ENCODE data around the gene PLD1.

PLD1 gene

DNA sequence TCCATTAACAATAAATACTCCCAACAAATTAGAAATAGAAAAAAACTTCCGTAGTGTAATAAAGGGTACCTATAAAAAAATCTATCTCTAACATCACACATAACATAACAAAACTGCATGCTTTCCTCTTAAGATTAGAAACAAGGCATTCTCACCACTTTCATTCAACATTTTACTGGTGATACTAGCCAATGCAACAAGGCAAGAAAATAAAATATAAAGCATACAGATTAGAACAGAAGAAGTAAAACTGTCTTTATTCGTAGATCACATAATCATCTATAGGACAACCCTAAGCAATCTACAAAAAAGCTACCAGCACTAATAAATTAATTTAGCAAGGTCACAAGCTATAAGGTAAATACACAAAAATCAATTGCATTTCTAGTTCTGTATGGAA is 107.1 kb downstream of the PLD1 start:
- Histone ChIP-seq H3K4me1 (peaks cover 0 to 28% (median 11%) of the 10 kb centered on the region in 4 donors), H3K27ac (no peak overlapping the region), H3K36me3 (peaks cover 0 to 8% (median 3%) of the 10 kb centered on the region in 3 donors), H3K27me3 (no peaks in the 10 kb centered on the region), H3K4me3 (no peak overlapping the region), H3K9me3 (peaks cover 0 to 11% (median 0%) of the 10 kb centered on the region in 3 donors)
- intact Hi-C loops (cut with DNase I; ENCODE audit: low total_unique reads): no loop called here
- TF ChIP-seq, protein P1, sequence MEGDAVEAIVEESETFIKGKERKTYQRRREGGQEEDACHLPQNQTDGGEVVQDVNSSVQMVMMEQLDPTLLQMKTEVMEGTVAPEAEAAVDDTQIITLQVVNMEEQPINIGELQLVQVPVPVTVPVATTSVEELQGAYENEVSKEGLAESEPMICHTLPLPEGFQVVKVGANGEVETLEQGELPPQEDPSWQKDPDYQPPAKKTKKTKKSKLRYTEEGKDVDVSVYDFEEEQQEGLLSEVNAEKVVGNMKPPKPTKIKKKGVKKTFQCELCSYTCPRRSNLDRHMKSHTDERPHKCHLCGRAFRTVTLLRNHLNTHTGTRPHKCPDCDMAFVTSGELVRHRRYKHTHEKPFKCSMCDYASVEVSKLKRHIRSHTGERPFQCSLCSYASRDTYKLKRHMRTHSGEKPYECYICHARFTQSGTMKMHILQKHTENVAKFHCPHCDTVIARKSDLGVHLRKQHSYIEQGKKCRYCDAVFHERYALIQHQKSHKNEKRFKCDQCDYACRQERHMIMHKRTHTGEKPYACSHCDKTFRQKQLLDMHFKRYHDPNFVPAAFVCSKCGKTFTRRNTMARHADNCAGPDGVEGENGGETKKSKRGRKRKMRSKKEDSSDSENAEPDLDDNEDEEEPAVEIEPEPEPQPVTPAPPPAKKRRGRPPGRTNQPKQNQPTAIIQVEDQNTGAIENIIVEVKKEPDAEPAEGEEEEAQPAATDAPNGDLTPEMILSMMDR (IDR thresholded peaks at IDR 0.05): no peak
- DNase-seq: no peak

DNA sequence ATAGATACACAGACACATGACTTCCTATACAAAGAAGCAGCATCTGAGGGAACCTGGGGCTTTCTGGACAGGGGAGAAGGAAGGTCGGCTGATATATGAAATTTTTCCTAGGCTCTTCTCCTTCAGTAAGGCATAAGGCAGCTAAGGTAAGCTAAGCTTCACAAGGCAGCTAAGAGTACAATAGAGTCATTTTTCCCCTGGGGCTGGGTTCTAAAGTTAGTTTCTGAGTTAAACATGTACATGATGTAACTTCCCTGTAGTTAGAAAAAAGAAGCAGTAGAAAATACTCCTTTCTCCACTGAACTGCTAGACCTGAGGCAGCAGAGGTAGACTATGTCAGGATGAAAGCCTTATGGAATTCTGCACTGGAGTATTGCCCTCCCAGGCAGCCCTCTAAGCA is 109.6 kb downstream of the PLD1 start:
- intact Hi-C loops (cut with DNase I; ENCODE audit: low total_unique reads): no loop called here
- TF ChIP-seq, protein P1 (IDR thresholded peaks at IDR 0.05): no peak

DNA sequence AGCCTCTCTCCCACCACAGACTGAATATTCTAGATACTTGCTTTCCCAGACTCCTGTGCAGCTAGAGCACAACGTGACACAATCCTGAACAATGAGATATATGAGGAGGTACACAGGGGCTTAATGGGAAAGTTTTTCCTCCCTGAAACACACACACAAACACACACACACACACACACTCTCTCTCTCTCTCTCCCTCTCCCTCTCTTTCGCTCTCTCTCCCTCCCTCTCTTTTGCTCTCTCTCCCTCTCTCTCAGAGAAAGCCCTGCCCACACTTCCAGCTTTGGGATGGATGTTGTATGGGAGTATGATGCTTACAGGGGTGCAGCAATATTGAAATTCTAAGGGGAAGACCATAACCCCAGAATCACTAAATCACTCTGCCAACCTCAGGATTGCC is 110.1 kb downstream of the PLD1 start:
- Histone ChIP-seq H3K36me3 (peaks cover 0 to 12% (median 7%) of the 10 kb centered on the region in 3 donors), H3K27ac (no peak overlapping the region), H3K4me1 (peaks cover 0 to 38% (median 11%) of the 10 kb centered on the region in 4 donors), H3K9me3 (peaks cover 0 to 11% (median 0%) of the 10 kb centered on the region in 3 donors), H3K4me3 (no peak overlapping the region), H3K27me3 (no peaks in the 10 kb centered on the region)
- TF ChIP-seq, protein P1 (IDR thresholded peaks at IDR 0.05): no peak
- intact Hi-C loops (cut with DNase I; ENCODE audit: low total_unique reads): no loop called here
- DNase-seq: no peak

More for the DNA sequence above, 109.6 kb downstream of the PLD1 start:
- Histone ChIP-seq H3K36me3 (peaks cover 0 to 12% (median 7%) of the 10 kb centered on the region in 3 donors), H3K4me1 (peaks cover 0 to 33% (median 11%) of the 10 kb centered on the region in 4 donors), H3K4me3 (no peak overlapping the region), H3K27me3 (no peaks in the 10 kb centered on the region), H3K9me3 (peaks cover 0 to 11% (median 0%) of the 10 kb centered on the region in 3 donors), H3K27ac (no peak overlapping the region)
- DNase-seq: no peak

DNA sequence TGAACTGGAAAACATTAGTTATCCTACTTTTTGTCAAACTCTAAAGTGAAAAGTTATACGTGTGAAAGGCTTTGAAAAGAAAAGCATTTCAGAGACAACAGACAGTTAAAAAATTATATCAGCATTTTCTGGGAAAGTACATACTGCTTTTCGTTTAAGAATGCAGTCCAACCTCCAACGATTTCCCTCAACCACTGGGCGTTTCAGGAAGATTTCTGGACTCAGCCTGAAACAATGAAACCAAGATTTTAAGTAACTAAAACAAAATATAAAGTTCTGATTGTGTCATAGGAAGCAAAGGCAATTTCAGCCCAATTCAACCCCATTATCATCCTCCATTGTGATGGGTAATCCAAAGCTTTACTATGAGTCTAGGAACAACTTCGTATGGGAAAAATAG is 110.7 kb downstream of the PLD1 start:
- no peak for DNase-seq
- Histone ChIP-seq H3K4me3 (no peak overlapping the region), H3K27ac (no peak overlapping the region), H3K9me3 (peaks cover 0 to 11% (median 0%) of the 10 kb centered on the region in 3 donors), H3K27me3 (no peaks in the 10 kb centered on the region), H3K36me3 (peaks cover 0 to 12% (median 7%) of the 10 kb centered on the region in 3 donors), H3K4me1 (peaks cover 0 to 43% (median 11%) of the 10 kb centered on the region in 4 donors)
- intact Hi-C loops (cut with DNase I; ENCODE audit: low total_unique reads): no loop called here
- TF ChIP-seq, protein P1 (IDR thresholded peaks at IDR 0.05): no peak

DNA sequence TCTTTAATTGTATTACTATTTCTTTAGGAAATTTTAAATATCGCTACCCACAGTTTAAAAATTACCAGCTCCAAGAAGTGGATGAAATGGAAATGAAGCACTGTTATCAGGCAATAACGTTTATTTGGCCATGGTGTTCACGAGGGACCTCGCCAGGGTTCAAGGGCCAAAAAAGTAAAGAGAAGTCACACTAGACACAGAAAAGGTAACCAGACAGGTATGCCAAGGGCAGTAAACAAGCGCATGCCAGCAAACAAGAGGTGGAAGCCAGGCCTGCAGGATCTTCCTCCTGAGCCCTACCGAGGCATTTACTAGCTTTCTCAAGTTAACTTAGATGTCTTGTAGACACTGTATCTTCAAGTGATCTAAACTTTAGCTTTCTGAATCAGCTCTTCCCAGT is 113.5 kb downstream of the PLD1 start:
- peaks cover 0 to 35% (median 11%) of the 10 kb centered on the region in 4 donors for H3K4me1 ChIP-seq
- intact Hi-C loops (cut with DNase I; ENCODE audit: low total_unique reads): no loop called here
- H3K4me3 ChIP-seq: no peak overlapping the region
- TF ChIP-seq, protein P1 (IDR thresholded peaks at IDR 0.05): no peak
- peaks cover 8 to 20% (median 14%) of the 10 kb centered on the region in 3 donors for H3K36me3 ChIP-seq
- H3K27me3 ChIP-seq: no peaks in the 10 kb centered on the region
- H3K27ac ChIP-seq: no peak overlapping the region
- H3K9me3 ChIP-seq: no peaks in the 10 kb centered on the region
- no peak for DNase-seq

DNA sequence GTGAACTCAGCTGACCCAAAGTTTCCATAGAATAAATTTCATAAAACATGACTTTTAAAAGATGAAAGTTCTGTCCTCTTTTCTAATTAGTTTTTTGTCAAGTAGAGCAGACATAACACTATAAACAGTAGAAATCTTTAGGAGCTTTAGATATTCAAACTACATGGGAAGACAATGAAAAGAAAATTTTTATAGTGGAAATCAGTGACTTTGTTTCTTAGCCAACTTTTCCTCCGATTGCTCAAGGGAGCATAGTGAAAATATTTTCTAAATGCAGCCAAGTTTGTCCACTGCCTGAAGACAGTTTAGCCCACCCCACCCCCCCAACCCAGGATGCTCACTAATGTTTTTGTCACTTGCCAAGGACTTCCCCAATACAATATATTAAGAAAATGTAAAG is 114.9 kb downstream of the PLD1 start:
- TF ChIP-seq, protein P1 (IDR thresholded peaks at IDR 0.05): no peak
- DNase-seq: no peak
- no peaks in the 10 kb centered on the region for H3K9me3 ChIP-seq
- H3K4me3 ChIP-seq: no peak overlapping the region
- H3K27ac ChIP-seq: no peak overlapping the region
- peaks cover 12 to 20% (median 14%) of the 10 kb centered on the region in 3 donors for H3K36me3 ChIP-seq
- H3K27me3 ChIP-seq: no peaks in the 10 kb centered on the region
- intact Hi-C loops (cut with DNase I; ENCODE audit: low total_unique reads): no loop called here
- H3K4me1 ChIP-seq: peaks cover 0 to 29% (median 8%) of the 10 kb centered on the region in 4 donors

All from tibial artery (tissue), 4 donors.